Hepatocyte (in vitro differentiated cells): ENCODE measurements around the gene RPUSD4. TPM values are rescaled to one million over a fixed set of nuclear protein-coding genes. Genes with fewer than 3 reads are reported as not detected.

ENCODE experiments used
- DNase-seq: peaks from one replicate; pipeline ENCODE4 v3.0.0-alpha.2; 2016; ENCODE audit warnings: low spot score
- H2AFZ ChIP-seq: fragments of 200-600 bp; sonication (generic); 2 replicates; pipeline ENCODE4 v1.6.0; 2016; ENCODE audit warnings: antibody characterized with exemption, mild to moderate bottlenecking
- H3K27ac ChIP-seq: fragments of 200-600 bp; sonication (generic); 2 replicates; pipeline ENCODE4 v1.5.1; 2016; ENCODE audit warnings: mild to moderate bottlenecking
- H3K27me3 ChIP-seq: fragments of 200-600 bp; sonication (generic); 2 replicates; pipeline ENCODE4 v1.6.1; 2016
- H3K36me3 ChIP-seq: fragments of 200-600 bp; sonication (generic); replicated peaks from 2 replicates; pipeline ENCODE4 v1.5.1; 2016; ENCODE audit warnings: low read depth; ENCODE audit not compliant: insufficient read depth
- H3K4me1 ChIP-seq: fragments of 200-600 bp; sonication (generic); 2 replicates; pipeline ENCODE4 v1.5.1; 2016; ENCODE audit warnings: mild to moderate bottlenecking, moderate library complexity; ENCODE audit not compliant: insufficient read depth
- H3K4me2 ChIP-seq: fragments of 200-600 bp; sonication (generic); 2 replicates; pipeline ENCODE4 v1.6.0; 2016
- H3K4me3 ChIP-seq: fragments of 200-600 bp; sonication (generic); 2 replicates; pipeline ENCODE4 v1.5.1; 2016; ENCODE audit warnings: mild to moderate bottlenecking
- H3K79me2 ChIP-seq: fragments of 200-600 bp; sonication (generic); 2 replicates; pipeline ENCODE4 v1.6.0; 2017; ENCODE audit warnings: mild to moderate bottlenecking
- H3K9me2 ChIP-seq: fragments of 200-600 bp; sonication (generic); replicated peaks from 2 replicates; pipeline ENCODE4 v1.6.0; 2017; ENCODE audit warnings: mild to moderate bottlenecking; ENCODE audit not compliant: insufficient read depth
- H3K9me3 ChIP-seq: fragments of 200-600 bp; sonication (generic); 2 replicates; pipeline ENCODE4 v1.5.1; 2016; ENCODE audit warnings: low read depth, mild to moderate bottlenecking
- H4K20me1 ChIP-seq: fragments of 200-600 bp; sonication (generic); 2 replicates; pipeline ENCODE4 v1.6.0; 2016; ENCODE audit warnings: mild to moderate bottlenecking; ENCODE audit not compliant: insufficient read depth, poor library complexity, severe bottlenecking
- CTCF ChIP-seq: fragments of 200-600 bp; sonication (generic); IDR thresholded peaks from 2 replicates; pipeline ENCODE4 v1.5.1; 2016; ENCODE audit warnings: antibody characterized with exemption, mild to moderate bottlenecking; ENCODE audit not compliant: poor library complexity
- EZH2 ChIP-seq: fragments of 200-600 bp; sonication (generic); IDR thresholded peaks from 2 replicates; pipeline ENCODE4 v1.6.1; 2016; ENCODE audit warnings: antibody characterized with exemption, mild to moderate bottlenecking, borderline replicate concordance
- EZH2phosphoT487 ChIP-seq: fragments of 200-600 bp; sonication (generic); IDR thresholded peaks from one replicate; pipeline ENCODE4 v1.6.1; 2018; ENCODE audit warnings: antibody characterized with exemption, mild to moderate bottlenecking, low read depth, moderate library complexity; ENCODE audit not compliant: unreplicated experiment, severe bottlenecking
- WGBS: methylation state at CpG from one replicate; pipeline ENCODE4 v1.1.6; 2016; ENCODE audit warnings: low lambda C conversion rate; ENCODE audit errors: missing lambda C conversion rate; 5-methylcytosine and 5-hydroxymethylcytosine counted together
- polyA plus RNA-seq: library from polyadenylated mRNA; unstranded; fragments of >200 nt; fragmentation: Nextera tagmentation; extraction: Ambion mirVana; gene quantifications from 2 replicates; pipeline ENCODE4 v1.2.1, GENCODE V29; 2016
- total RNA-seq: library from RNA; depleted of rRNA; stranded (reverse); fragments of >200 nt; gene quantifications from 2 replicates; pipeline ENCODE4 v1.2.3, GENCODE V29; 2014

Gene RPUSD4
- total and polyA plus RNA-seq, 2 experiments from 2014 or later, result 16.5 to 26.4 TPM

- Histone ChIP-seq H3K9me3 (no peaks in the 10 kb centered on the region), H3K4me2 (no peak overlapping the region), H3K4me3 (no peak overlapping the region), H3K9me2 (no peaks in the 10 kb centered on the region), H3K27ac (no peak overlapping the region), H3K79me2 (no peaks in the 10 kb centered on the region), H2AFZ (no peak overlapping the region), H3K27me3 (no peaks in the 10 kb centered on the region), H3K36me3 (no peaks in the 10 kb centered on the region), H4K20me1 (no peaks in the 10 kb centered on the region), H3K4me1 (no peaks in the 10 kb centered on the region)
- 89% methylated on average over 1 of the region's 1 CpG for WGBS
- TF ChIP-seq CTCF (no peak), EZH2phosphoT487 (no peak), EZH2 (no peak)
- DNase-seq, result no peak
These were observed 43.4 kb upstream of the RPUSD4 start for GRCh38 chr11:126254819-126255218.

GRCh38 chr11:126253265-126253664, 41.8 kb upstream of the RPUSD4 start:
- no peaks in the 10 kb centered on the region for H3K36me3 ChIP-seq
- no peak overlapping the region for H3K4me2 ChIP-seq
- H3K4me3 ChIP-seq, result no peak overlapping the region
- no peaks in the 10 kb centered on the region for H3K9me2 ChIP-seq
- TF ChIP-seq EZH2 (no peak), CTCF (no peak), EZH2phosphoT487 (no peak)
- no peaks in the 10 kb centered on the region for H4K20me1 ChIP-seq
- no peaks in the 10 kb centered on the region for H3K79me2 ChIP-seq
- WGBS, result 81% methylated on average over 4 of the region's 4 CpGs
- no peak for DNase-seq
- H2AFZ ChIP-seq, result no peak overlapping the region
- H3K9me3 ChIP-seq, result no peaks in the 10 kb centered on the region
- no peaks in the 10 kb centered on the region for H3K4me1 ChIP-seq
- H3K27me3 ChIP-seq, result no peaks in the 10 kb centered on the region
- no peak overlapping the region for H3K27ac ChIP-seq

- 100% methylated on average over 2 of the region's 2 CpGs for WGBS
- no peak overlapping the region for H3K27ac ChIP-seq
- H4K20me1 ChIP-seq, result no peaks in the 10 kb centered on the region
- H3K9me2 ChIP-seq, result no peaks in the 10 kb centered on the region
- no peaks in the 10 kb centered on the region for H3K36me3 ChIP-seq
- TF ChIP-seq EZH2 (no peak), CTCF (no peak), EZH2phosphoT487 (no peak)
- H3K4me3 ChIP-seq, result no peak overlapping the region
- H3K4me2 ChIP-seq, result no peak overlapping the region
- H3K79me2 ChIP-seq, result no peaks in the 10 kb centered on the region
- no peaks in the 10 kb centered on the region for H3K4me1 ChIP-seq
- DNase-seq, result no peak
- H3K9me3 ChIP-seq, result no peaks in the 10 kb centered on the region
- no peaks in the 10 kb centered on the region for H3K27me3 ChIP-seq
- no peak overlapping the region for H2AFZ ChIP-seq
These were observed 35.2 kb upstream of the RPUSD4 start for GRCh38 chr11:126246636-126247035.

- no peak overlapping the region for H2AFZ ChIP-seq
- no peaks in the 10 kb centered on the region for H3K4me1 ChIP-seq
- H3K4me2 ChIP-seq, result no peak overlapping the region
- no peaks in the 10 kb centered on the region for H3K9me2 ChIP-seq
- H3K27me3 ChIP-seq, result no peaks in the 10 kb centered on the region
- no peak for DNase-seq
- H3K79me2 ChIP-seq, result peaks cover 9% of the 10 kb centered on the region
- no peak overlapping the region for H3K27ac ChIP-seq
- no peaks in the 10 kb centered on the region for H3K36me3 ChIP-seq
- H4K20me1 ChIP-seq, result no peaks in the 10 kb centered on the region
- no peak overlapping the region for H3K4me3 ChIP-seq
- no peaks in the 10 kb centered on the region for H3K9me3 ChIP-seq
- WGBS, result 99% methylated on average over 4 of the region's 4 CpGs
- TF ChIP-seq CTCF, result no peak
- TF ChIP-seq EZH2, result no peak
- no peak for TF ChIP-seq EZH2phosphoT487
These were observed 21.9 kb upstream of the RPUSD4 start for GRCh38 chr11:126233391-126233790.
